Aorta (tissue), 5 donors: ENCODE data around the gene KIR3DL1. TPM values are rescaled to one million over a fixed set of nuclear protein-coding genes. Genes with fewer than 3 reads are reported as not detected.
"Not testable (repeated sequence)": the region's sequence is repeated elsewhere in the genome, so short reads cannot be mapped to it uniquely, and the experiment has no call there.

Experiments
- ATAC-seq: fragments of 200-7000 bp; cut with Tn5 transposase; one replicate; pipeline ENCODE4 v1.9.1; 2022; ENCODE audit warnings: moderate library complexity; ENCODE audit not compliant: low FRiP score
- DNase-seq, 2 donors: peaks; one replicate each; pipeline ENCODE4 v3.0.0-alpha.2; 2020
- H3K27ac ChIP-seq, 2 donors: one replicate each; pipeline ENCODE4 v1.5.1; 2013; ENCODE audit warnings: low read length in 2 of 2, mild to moderate bottlenecking in 2 of 2, moderate library complexity in 2 of 2, control low read depth in 1 of 2, inconsistent platforms in 1 of 2, low read depth in 1 of 2
- H3K27me3 ChIP-seq, 2 donors: one replicate each; pipeline ENCODE4 v1.6.1; 2013; ENCODE audit warnings: control low read depth in 1 of 2, low read length in 1 of 2, mild to moderate bottlenecking in 1 of 2, moderate library complexity in 1 of 2; ENCODE audit not compliant: insufficient read depth in 2 of 2, control insufficient read depth in 1 of 2
- H3K36me3 ChIP-seq, 2 donors: one replicate each; pipeline ENCODE4 v1.6.1; 2013; ENCODE audit warnings: control low read depth in 1 of 2, low read length in 1 of 2, mild to moderate bottlenecking in 1 of 2; ENCODE audit not compliant: insufficient read depth in 2 of 2, control insufficient read depth in 1 of 2
- H3K4me1 ChIP-seq, 2 donors: one replicate each; pipeline ENCODE4 v1.6.1; 2013; ENCODE audit warnings: low read length in 2 of 2, control low read depth in 1 of 2, mild to moderate bottlenecking in 1 of 2, moderate library complexity in 1 of 2; ENCODE audit not compliant: insufficient read depth in 2 of 2, control insufficient read depth in 1 of 2
- H3K4me3 ChIP-seq, 2 donors: one replicate each; pipeline ENCODE4 v1.5.1; 2013; ENCODE audit warnings: low read length in 2 of 2, control low read depth in 1 of 2, mild to moderate bottlenecking in 1 of 2
- H3K9me3 ChIP-seq: one replicate; pipeline ENCODE4 v1.6.1; 2013; ENCODE audit warnings: mild to moderate bottlenecking, low read length; ENCODE audit not compliant: control insufficient read depth
- WGBS, 2 donors: extraction: QIAGEN DNeasy Blood & Tissue Kit; methylation state at CpG; one replicate each; pipeline ENCODE4 v1.1.7; 2013; 5-methylcytosine and 5-hydroxymethylcytosine counted together
- intact Hi-C, 2 donors: fragments of 100-400 bp; cut with DNase I; formaldehyde crosslinking; loops; one replicate each; pipeline versions ENCODE4 v1.14.2 to v1.15.0; 2022
- polyA plus RNA-seq, 2 donors: library from polyadenylated mRNA; stranded (reverse); fragments of 200-250 nt; gene quantifications; one replicate each; pipeline ENCODE4 v1.2.3, GENCODE V29; 2013
- total RNA-seq, 2 donors: library from RNA; stranded (reverse); fragmentation: NEBNext Ultra II Directional; extraction: Animal tissue kit (Norgen Biotek cat#: 25700); gene quantifications; one replicate each; pipeline ENCODE4 v1.2.1, GENCODE V29; 2021
- donor health status: healthy with polysubstance abuse.
- donor health status: Bipolar disorder and iron deficiency.
- donor health status: DM: no; HTN: no; CAD: no.
- donor health status: DM: no; HTN: no; CAD: no.
- donor health status: DM: yes; HTN: yes; CAD: no.

Gene KIR3DL1
- total and polyA plus RNA-seq, 4 donors = not detected

DNA sequence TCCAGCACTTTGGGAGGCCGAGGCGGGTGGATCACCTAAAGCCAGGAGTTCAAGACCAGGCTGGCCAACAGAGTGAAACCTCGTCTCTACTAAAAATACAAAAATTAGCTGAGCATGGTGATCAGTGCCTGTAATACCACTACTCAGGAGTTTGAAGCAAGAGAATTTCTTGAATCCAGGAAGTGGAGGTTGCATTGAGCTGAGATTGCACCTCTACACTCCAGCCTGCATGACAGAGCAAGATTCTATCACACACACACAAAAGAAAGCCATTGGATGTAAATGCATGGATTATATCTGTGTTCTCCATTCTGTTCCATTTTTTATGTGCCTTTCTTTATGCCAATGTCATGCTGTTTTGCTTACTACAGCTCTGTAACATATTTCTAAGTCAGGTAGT, 42.2 kb downstream of the KIR3DL1 start:
- H3K36me3 ChIP-seq, ATAC-seq, H3K9me3 ChIP-seq, H3K4me1 ChIP-seq, H3K27me3 ChIP-seq, H3K27ac ChIP-seq, DNase-seq, intact Hi-C loops, H3K4me3 ChIP-seq: not testable (repeated sequence)
- 57 to 67% methylated on average over 3 of the region's 3 CpGs for WGBS, 2 donors

DNA sequence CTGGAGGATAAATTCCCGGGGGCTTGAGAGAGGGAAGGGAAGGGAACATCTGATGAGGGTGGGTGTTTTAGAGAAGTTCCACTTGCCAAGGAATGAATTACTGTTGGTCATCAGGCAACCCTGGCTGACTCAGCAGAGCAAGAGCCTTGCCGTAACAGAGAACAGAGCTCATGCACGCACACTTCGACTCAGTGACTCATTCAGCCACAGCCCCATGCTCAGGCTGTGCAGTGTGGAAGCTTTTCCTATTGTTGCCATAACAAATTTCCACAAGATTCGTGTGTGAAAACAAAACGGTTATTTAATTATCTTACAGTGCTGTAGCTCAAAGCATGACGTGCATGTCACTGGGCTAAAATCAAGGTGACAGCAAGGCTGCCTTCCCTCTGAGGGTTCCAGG, 43.2 kb downstream of the KIR3DL1 start:
- H3K9me3 ChIP-seq, H3K36me3 ChIP-seq, DNase-seq, ATAC-seq, H3K27me3 ChIP-seq, intact Hi-C loops, H3K4me1 ChIP-seq, H3K27ac ChIP-seq, H3K4me3 ChIP-seq: not testable (repeated sequence)
- 73 to 74% methylated on average over 7 of the region's 7 CpGs for WGBS, 2 donors

GRCh38 chr19:54863459-54863858, 47.2 kb downstream of the KIR3DL1 start:
- H3K36me3 ChIP-seq, DNase-seq, intact Hi-C loops, H3K27ac ChIP-seq, H3K9me3 ChIP-seq, H3K4me3 ChIP-seq, H3K27me3 ChIP-seq, H3K4me1 ChIP-seq, ATAC-seq: not testable (repeated sequence)
- WGBS, 2 donors = 94% methylated on average over 2 of the region's 3 CpGs; no CpG with 5 or more reads in 1 of the 2 donors

DNA sequence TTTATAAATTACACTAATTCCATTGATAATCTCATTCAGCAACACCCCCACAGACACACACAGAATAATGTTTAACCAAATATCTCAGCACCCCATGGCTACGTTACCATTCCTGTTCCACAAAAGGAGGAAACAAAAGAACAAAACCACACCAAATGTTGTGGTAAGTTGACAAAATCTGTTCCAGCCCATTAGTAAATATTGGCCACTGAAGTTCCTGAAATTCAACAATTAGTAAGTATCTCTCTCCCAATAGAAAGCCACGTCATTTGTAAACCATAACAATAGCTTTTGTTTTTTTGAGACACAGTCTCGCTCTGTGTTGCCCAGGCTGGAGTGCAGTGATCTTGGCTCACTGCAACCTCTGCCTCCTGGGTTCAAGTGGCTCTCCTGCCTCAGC, 55.4 kb downstream of the KIR3DL1 start:
- Histone ChIP-seq H3K27me3 (no peaks in the 10 kb centered on the region), H3K9me3 (no peaks in the 10 kb centered on the region), H3K27ac (no peak overlapping the region), H3K36me3 (no peaks in the 10 kb centered on the region), H3K4me1 (no peaks in the 10 kb centered on the region), H3K4me3 (no peak overlapping the region)
- peak in 1 of 2 donors; percentile 14 for DNase-seq
- no peak for ATAC-seq
- intact Hi-C loops = no loop called here
- 70 to 78% methylated on average over 3 of the region's 3 CpGs for WGBS, 2 donors

DNA sequence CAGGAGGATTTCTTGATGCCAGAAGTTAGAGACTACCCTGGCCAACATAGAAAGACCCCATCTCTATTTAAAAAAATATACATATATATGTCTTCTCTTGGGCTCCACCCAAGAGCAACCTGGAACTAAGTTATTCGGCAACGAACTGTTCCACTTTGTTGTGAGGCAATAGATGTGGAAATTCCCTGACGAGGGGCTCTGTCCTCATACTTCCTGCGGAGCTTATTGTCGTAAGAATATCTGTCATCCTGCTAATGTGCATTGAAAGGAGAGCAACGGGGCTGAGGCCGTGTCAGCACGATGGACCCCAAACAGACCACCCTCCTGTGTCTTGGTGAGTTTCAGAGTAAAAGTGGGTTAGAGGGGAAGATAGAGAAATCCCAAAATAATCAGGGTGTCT, 57.7 kb downstream of the KIR3DL1 start, which contains the start of gene FCAR:
TSS of gene FCAR (plus strand) at position 246 of the 400 bp plus-strand sequence. CDS start at position 301, 55 bp downstream.
- peak in 1 of 2 donors; percentile 41 for DNase-seq
- no peak within 1 kb of the TSS for H3K4me3 ChIP-seq
- ATAC-seq = no peak
- no peaks in the 10 kb centered on the region for H3K36me3 ChIP-seq
- no peaks in the 10 kb centered on the region for H3K9me3 ChIP-seq
- 73 to 77% methylated on average over 8 of the region's 8 CpGs for WGBS, 2 donors
- H3K27ac ChIP-seq = no peak within 1 kb of the TSS
- intact Hi-C loops = no loop called here
- H3K4me1 ChIP-seq = no peaks in the 10 kb centered on the region
- H3K27me3 ChIP-seq = no peaks in the 10 kb centered on the region

GRCh38 chr19:54875506-54875905, 59.2 kb downstream of the KIR3DL1 start:
- no peak for ATAC-seq
- 51 to 57% methylated on average over 2 of the region's 2 CpGs for WGBS, 2 donors

DNA sequence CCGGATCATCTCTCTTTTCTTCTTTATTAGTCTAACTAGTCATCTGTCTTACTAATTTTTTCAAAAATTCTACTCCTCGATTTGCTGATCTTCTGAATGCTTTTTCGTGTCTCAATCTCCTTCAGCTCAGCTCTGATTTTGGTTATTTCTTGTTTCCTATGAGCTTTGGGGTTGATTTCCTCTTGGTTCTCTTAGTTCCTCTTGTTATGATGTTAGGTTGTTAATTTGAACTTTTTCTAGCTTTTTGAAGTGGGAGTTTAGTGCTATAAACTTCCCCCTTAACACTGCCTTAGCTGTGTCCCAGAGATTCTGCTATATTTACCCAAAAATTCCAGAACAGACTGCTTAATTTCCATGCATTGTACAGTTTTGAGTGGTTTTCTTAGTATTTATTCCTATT, 61.2 kb downstream of the KIR3DL1 start:
- no peaks in the 10 kb centered on the region for H3K9me3 ChIP-seq
- H3K4me3 ChIP-seq = no peak overlapping the region
- H3K27me3 ChIP-seq = no peaks in the 10 kb centered on the region
- 57 to 69% methylated on average over 3 of the region's 3 CpGs for whole genome bisulfite sequencing, 2 donors
- no peak overlapping the region for H3K27ac ChIP-seq
- H3K36me3 ChIP-seq = no peaks in the 10 kb centered on the region
- no peaks in the 10 kb centered on the region for H3K4me1 ChIP-seq
- intact Hi-C loops = no loop called here
- DNase-seq (no peak), ATAC-seq (no peak)

More at GRCh38 chr19:54875506-54875905, 59.2 kb downstream of the KIR3DL1 start:
- no peaks in the 10 kb centered on the region for H3K9me3 ChIP-seq
- intact Hi-C loops = no loop called here
- no peak overlapping the region for H3K4me3 ChIP-seq
- H3K27me3 ChIP-seq = no peaks in the 10 kb centered on the region
- H3K27ac ChIP-seq = no peak overlapping the region
- DNase-seq = no peak
- no peaks in the 10 kb centered on the region for H3K4me1 ChIP-seq
- H3K36me3 ChIP-seq = no peaks in the 10 kb centered on the region

Other genes with a start within 250 kb of the KIR3DL1 start
- 1 to 10 TPM; 3.5 to 3.7 TPM for gene LILRA2, start 242.7 kb upstream of the KIR3DL1 start, total RNA-seq
- gene LILRA2, start 242.7 kb upstream of the KIR3DL1 start, polyA plus RNA-seq = 10 to 100 TPM in 1 of 2 donors, 1 to 10 TPM in 1; 2.3 to 10.1 TPM
- 1 to 10 TPM; 1.4 to 2.0 TPM for gene LILRA1, start 222.8 kb upstream of the KIR3DL1 start, total RNA-seq
- under 1 TPM; 0.08 to 0.88 TPM for gene LILRA1, start 222.8 kb upstream of the KIR3DL1 start, polyA plus RNA-seq
- gene LILRB1, start 186.0 kb upstream of the KIR3DL1 start, total RNA-seq = 10 to 100 TPM in 1 of 2 donors, 1 to 10 TPM in 1; 7.7 to 21.3 TPM
- 1 to 10 TPM in 1 of 2 donors, under 1 TPM in 1; 0.61 to 6.3 TPM for gene LILRB1, start 186.0 kb upstream of the KIR3DL1 start, polyA plus RNA-seq
- 10 to 100 TPM; 10.1 to 15.1 TPM for gene LILRB4, start 153.5 kb upstream of the KIR3DL1 start, total RNA-seq
- gene LILRB4, start 153.5 kb upstream of the KIR3DL1 start, polyA plus RNA-seq = 10 to 100 TPM in 1 of 2 donors, under 1 TPM in 1; 1.00 to 11.4 TPM
- not detected for gene KIR3DL3, start 92.0 kb upstream of the KIR3DL1 start, total RNA-seq
- gene KIR3DL3, start 92.0 kb upstream of the KIR3DL1 start, polyA plus RNA-seq = not detected
- not detected for gene KIR2DL3, start 78.0 kb upstream of the KIR3DL1 start, total RNA-seq
- gene KIR2DL3, start 78.0 kb upstream of the KIR3DL1 start, polyA plus RNA-seq = not detected
- not detected for gene KIR2DL1, start 46.7 kb upstream of the KIR3DL1 start, total RNA-seq
- not detected for gene KIR2DL1, start 46.7 kb upstream of the KIR3DL1 start, polyA plus RNA-seq
- gene KIR2DL4, start 12.9 kb upstream of the KIR3DL1 start, total RNA-seq = not detected
- gene KIR2DL4, start 12.9 kb upstream of the KIR3DL1 start, polyA plus RNA-seq = under 1 TPM in 1 of 2 donors, not detected in 1; 0.72 TPM
- gene KIR2DS4, start 16.2 kb downstream of the KIR3DL1 start, total RNA-seq = not detected
- not detected for gene KIR2DS4, start 16.2 kb downstream of the KIR3DL1 start, polyA plus RNA-seq
- not detected for gene KIR3DL2, start 34.0 kb downstream of the KIR3DL1 start, total RNA-seq
- gene KIR3DL2, start 34.0 kb downstream of the KIR3DL1 start, polyA plus RNA-seq = under 1 TPM in 1 of 2 donors, not detected in 1; 0.20 TPM
- gene FCAR, start 57.8 kb downstream of the KIR3DL1 start, total RNA-seq = 1 to 10 TPM; 2.0 to 5.2 TPM
- not detected for gene FCAR, start 57.8 kb downstream of the KIR3DL1 start, polyA plus RNA-seq
- 1 to 10 TPM in 1 of 2 donors, under 1 TPM in 1; 0.72 to 1.0 TPM for gene NCR1, start 89.7 kb downstream of the KIR3DL1 start, total RNA-seq
- not detected for gene NCR1, start 89.7 kb downstream of the KIR3DL1 start, polyA plus RNA-seq
- gene NLRP7, start 131.1 kb downstream of the KIR3DL1 start, total RNA-seq = not detected
- not detected for gene NLRP7, start 131.1 kb downstream of the KIR3DL1 start, polyA plus RNA-seq
- 1 to 10 TPM in 1 of 2 donors, under 1 TPM in 1; 0.55 to 2.3 TPM for gene NLRP2, start 149.9 kb downstream of the KIR3DL1 start, total RNA-seq
- gene NLRP2, start 149.9 kb downstream of the KIR3DL1 start, polyA plus RNA-seq = 1 to 10 TPM in 1 of 2 donors, under 1 TPM in 1; 0.08 to 5.1 TPM
- under 1 TPM; 0.27 to 0.84 TPM for gene GP6, start 221.8 kb downstream of the KIR3DL1 start, total RNA-seq
- under 1 TPM in 1 of 2 donors, not detected in 1; 0.08 TPM for gene GP6, start 221.8 kb downstream of the KIR3DL1 start, polyA plus RNA-seq
- 10 to 100 TPM in 1 of 2 donors, 1 to 10 TPM in 1; 8.9 to 14.4 TPM for gene RDH13, start 246.7 kb downstream of the KIR3DL1 start, total RNA-seq
- gene RDH13, start 246.7 kb downstream of the KIR3DL1 start, polyA plus RNA-seq = 10 to 100 TPM in 1 of 2 donors, 1 to 10 TPM in 1; 3.4 to 12.4 TPM